GM18519 (cell line): ENCODE measurements around the gene CCDC171.
"Not testable (repeated sequence)": the region's sequence is repeated elsewhere in the genome, so short reads cannot be mapped to it uniquely, and the experiment has no call there.

Experiments used
- ATAC-seq: cut with Tn5 transposase; IDR thresholded peaks from one replicate; pipeline ENCODE4 v1.9.1; 2021; ENCODE audit warnings: mild to moderate bottlenecking, moderate library complexity; ENCODE audit not compliant: unreplicated experiment, low FRiP score

The CCDC171 gene

DNA sequence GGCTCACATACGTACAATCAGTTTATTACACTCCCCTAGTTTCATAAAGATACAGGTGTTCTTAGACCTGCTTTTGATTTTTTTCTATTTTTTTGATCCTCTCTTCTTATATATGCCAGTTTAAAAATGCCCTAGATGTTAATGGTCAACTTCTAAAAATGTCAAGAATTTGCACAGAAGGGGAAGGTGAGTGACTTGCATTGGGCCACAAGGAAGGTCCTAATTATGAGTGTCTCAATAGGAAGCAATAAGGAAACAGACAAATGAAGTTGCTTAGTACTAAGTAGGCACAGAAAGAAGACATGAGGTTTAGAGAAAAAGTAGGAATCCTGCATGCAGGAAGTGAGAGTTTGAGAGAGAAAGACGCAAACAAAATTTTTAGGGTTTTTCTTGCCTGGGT is 3.2 kb upstream of the CCDC171 start:
- ATAC-seq = no peak

DNA sequence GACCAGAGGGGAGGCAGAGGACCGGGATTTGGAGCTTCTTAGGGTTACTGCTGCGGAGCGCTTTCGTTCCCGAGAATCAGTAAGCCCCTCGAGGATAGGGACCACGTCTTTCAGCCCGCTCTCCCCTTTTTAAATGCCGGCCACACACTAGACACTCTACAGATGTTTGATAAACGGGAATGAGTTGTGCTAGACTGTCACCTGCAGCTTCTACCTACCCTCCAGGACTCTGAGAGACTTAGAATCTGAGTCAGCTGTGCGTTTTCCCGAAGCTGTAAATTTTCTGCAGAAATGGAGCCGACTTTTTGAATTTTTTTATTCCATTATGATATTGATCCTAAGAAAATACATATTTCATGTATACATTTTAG is 670 bp downstream of the CCDC171 start:
- ATAC-seq = peak; percentile 3

DNA sequence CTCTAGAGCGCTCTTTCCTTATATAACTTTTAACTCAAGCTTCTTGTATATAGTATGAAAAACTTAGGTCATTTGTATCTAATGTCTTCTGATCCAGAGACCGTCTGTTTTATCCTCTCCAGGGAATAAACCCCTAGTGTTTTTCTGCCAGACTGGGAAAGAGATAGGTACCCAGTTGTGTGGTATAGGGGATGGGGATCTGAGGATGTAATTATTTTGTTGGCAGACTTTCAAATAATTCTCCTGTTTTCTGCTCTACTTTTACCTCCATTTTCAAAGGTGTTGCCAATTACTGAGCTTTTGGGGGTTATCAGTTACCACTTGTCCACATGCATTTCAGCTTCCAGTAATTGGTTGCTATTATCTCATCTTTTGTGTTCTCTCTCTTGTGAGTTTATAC is 17.9 kb downstream of the CCDC171 start:
- no peak for ATAC-seq

DNA sequence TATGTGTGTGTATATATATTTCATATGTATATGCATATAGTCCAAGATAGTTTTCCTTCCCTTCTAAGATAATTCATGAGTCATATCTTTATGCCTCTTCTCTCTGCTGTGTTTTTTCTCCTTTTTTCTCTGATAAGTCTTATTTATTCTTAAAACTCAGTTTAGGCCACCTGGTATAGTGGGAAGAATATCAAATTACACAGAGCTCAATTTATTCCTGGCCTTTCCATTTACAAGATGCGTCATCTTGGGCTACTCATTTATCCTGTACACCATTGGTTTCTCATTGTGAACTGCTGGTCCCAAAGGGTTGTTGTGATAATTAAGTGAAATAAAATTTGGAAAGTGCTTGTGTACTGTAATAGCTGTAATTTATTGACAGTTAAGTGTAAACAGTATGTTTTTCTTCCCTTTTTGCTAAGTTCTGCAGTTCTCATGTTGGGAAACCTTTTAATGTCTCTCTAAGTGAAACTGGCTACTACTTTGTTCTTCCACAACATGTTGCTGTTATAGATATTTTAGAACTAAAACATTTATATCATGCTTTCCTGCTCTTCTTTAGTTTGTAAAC is 19.4 kb downstream of the CCDC171 start:
- ATAC-seq = no peak

DNA sequence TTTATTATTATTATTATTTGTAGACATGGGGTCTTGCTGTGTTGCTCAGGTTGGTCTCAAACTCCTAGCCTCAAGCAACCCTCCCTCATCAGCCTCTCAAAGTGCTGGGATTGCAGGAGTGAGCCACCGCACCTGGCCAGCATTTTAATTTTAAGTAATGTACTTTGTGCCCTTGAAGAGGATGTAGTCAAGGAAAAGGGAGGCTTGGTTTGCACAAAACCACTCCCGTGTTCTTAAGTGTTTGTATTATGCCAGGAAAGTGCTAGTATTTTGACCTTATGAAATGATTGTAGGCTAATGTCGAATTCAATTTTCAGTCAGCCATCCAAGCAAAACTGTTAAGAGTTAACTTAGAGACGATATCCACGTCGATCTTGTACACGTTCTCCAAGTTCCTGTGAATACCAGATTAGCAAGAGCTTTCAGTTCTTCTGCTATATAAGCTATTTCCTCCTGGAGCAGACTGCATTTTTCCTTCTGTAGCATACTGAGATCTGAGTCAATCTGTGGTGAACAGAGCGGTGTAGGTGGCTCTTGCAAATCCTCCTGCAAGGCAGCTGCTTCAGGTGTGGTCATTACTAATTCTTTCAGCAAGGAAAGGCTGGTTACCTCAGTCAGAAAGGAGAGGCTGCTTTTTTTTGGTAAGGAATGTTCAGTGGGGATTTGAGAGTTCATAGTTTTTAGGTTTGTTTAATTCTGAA is 23.7 kb downstream of the CCDC171 start:
- no peak for ATAC-seq

DNA sequence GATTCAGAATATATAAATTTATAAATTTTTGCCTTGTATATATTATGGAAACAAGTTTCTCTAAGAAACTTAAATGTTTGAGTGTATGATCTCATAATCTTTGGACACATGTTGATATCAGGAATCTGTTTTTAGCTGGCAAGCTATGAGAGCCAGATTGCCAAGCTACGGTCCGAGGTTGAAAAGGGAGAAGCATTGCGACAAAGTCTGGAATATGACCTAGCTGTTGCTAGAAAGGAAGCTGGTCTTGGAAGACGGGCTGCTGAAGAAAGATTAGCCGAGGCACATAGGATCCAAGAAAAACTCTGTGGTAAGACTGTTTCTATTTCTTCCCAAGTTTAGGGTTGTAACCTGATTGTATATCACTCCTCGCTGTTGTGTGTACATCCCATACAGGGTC is 25.9 kb downstream of the CCDC171 start:
- ATAC-seq = no peak

DNA sequence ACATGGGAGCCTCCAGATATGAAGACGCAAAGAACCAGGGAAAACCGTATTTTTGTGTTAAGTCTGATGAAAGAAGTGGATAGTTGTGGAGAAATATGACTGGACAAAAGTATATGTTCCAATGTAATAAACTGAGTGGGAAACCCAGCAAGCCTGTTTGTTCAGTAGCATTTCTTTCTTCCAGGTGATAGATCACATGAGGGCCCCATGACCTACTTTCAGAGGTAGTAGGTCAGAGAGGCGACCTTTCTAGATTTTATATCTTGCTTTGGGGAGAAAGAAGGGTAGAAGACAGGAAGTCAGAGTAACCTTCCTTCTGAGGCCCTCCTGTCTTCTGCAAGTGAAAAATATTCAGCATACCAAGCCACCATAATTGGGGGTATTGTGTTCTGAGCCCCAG is 31.5 kb downstream of the CCDC171 start:
- ATAC-seq = no peak

DNA sequence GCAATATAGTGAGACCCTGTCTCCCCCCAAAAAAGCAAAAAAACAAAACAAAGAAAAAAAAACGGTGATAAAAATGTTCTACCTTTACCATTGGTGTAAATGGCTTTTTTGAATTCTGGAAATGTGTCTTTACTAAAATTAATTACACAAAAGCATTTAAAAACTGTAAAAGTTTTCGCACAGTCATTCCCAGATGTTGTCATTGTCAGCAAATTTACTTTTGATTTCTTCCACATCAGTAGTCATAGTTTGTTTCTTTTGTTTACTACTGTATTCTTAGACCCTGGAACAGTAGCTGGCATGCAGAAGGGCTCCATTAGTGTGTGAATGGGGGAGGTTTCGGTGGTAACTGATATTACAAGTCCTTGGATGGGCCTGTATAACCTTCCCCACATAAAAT is 39.5 kb downstream of the CCDC171 start:
- no peak for ATAC-seq

DNA sequence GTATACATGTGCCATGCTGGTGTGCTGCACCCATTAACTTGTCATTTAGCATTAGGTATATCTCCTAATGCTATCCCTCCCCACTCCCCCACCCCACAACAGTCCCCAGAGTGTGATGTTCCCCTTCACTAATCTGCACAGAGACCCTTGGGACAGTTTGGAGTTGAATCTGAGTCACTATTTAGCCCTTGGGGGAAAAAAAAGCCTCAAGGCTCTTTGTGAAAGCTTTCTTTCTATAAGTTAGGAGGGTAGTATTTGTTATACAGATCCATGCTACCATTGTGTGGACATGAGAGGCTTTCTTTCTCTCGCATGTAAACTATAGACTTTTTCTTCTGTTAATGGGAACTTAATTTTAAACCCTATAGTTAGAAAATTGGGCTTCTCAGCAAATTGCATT is 40.1 kb downstream of the CCDC171 start:
- ATAC-seq = not testable (repeated sequence)

DNA sequence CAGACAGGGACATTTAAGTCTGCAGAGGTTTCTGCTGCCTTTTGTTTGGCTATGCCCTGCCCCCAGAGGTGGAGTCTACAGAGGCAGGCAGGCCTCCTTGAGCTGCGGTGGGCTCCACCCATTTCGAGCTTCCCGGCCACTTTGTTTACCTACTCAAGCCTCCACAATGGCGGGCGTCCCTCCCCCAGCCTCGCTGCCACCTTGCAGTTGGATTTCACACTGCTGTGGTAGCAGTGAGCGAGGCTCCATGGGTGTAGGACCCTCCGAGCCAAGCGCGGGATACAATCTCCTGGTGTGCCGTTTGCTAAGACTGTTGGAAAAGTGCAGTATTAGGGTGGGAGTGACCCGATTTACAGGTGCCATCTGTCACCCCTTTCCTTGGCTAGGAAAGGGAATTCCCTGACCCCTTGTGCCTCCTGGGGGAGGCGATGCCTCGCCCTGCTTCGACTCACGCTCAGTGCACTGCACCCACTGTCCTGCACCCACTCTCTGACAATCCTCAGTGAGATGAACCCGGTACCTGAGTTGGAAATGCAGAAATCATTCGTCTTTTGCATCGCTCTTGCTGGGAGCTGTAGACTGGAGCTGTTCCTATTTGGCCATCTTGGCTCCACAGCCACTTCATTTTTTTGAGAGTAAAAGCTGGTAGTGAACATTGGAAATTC is 48.0 kb downstream of the CCDC171 start:
- ATAC-seq = not testable (repeated sequence)

DNA sequence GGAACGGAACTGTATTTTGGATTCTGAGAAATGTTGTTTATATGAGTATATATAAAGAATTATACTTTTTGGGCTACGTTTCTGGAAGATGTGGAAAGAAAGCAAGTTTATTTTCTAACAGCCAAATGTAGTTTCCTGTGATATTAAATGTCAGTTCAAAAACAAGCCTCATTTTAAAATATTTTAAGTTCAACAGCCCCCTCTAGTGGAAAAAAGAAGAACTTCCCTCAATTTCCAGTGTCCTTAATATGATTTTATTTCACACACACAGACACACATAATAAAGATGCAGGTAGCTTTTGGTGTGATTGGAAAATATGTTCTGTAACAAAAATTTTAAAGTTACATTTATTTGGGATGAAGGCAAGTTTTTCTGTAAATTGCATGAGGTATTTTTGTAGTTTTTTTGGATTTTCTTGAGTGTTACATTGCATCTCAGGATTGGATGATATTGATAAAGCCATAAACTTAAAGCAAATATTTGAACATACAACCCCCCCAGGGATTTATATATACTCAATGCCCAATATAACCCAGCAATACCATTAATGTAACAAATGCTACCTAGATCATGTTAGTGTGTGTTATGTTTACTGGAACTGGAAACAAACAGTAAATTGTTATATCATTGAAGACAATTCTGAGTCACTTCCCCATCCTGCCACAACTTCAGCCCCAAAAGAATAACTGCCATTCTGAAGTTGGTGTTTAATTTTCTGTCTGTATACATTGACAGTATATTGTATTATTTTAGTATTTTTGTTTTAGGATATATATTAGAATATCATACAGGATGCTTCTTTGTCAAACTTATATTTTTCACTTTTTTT is 54.0 kb downstream of the CCDC171 start:
- no peak for ATAC-seq

DNA sequence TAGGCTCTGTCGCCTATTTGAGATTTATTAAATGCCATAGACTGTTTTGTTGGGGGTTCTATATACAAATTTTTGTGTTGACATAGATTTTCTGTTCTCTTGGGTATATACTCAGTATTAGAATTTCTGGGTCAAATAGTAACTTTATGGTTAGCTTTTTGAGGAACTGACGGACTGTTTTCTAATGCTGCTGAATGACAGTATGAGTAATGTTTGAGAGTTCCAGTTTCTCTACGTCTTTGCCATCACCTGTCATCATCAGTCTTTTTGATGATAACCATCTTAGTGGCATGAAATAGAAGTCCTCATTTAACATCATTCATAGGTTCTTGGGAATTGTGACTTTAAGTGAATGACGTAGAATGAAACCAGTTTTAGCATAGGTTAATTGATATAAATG is 60.1 kb downstream of the CCDC171 start:
- peak; percentile 73 for ATAC-seq

DNA sequence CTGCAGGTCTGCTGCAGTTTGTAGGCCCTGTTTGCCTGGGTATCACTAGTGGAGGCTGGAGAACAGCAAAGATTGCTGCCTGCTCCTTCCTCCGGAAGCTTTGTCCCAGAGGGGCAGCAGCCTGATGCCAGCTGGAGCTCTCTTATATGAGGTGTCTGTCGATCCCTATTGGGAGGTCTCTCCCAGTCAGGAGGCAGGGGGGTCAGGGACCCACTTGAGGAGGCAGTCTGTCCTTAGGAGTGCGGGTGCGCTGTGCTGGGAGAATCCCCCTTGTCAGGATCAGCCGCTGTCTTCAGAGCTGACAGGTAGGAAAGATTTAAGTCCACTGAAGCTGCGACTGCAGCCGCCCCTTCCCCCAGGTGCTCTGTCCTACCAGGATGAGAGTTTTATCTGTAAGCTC is 64.9 kb downstream of the CCDC171 start:
- no peak for ATAC-seq

DNA sequence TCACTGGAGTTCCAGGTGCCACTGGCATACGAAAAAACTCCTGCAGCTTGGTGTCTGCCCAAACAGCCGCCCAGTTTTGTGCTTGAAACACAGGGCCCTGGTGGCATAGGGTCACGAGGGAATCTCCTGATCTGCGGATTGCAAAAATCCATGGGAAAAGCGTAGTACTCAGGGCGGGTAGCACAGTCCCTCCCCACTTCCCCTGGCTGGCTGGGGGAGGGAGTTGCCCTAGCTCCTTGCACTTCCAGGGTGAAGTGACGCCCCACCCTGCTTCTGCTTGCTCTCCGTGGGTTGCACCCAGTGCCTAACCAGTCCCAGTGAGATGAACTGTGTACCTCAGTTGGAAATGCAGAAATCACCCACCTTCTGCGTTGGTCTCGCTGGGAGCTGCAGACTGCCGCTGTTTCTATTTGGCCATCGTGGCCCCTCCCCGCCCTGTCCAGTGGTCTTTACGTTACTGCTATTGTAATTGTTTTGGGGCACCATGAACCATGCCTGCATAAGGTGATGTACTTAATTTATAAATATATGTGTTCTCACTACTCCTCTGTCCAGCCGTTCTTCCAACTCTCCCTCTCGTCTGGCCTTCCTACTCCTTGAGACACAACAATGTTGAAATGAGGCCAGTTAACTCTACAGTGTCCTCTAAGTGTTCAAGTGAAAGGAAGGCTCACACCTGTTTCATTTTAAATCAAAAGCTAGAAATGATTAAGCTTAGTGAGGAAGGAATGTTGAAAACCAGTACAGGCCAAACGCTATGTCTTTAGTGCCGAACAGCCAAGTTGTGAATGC is 65.9 kb downstream of the CCDC171 start:
- no peak for ATAC-seq

DNA sequence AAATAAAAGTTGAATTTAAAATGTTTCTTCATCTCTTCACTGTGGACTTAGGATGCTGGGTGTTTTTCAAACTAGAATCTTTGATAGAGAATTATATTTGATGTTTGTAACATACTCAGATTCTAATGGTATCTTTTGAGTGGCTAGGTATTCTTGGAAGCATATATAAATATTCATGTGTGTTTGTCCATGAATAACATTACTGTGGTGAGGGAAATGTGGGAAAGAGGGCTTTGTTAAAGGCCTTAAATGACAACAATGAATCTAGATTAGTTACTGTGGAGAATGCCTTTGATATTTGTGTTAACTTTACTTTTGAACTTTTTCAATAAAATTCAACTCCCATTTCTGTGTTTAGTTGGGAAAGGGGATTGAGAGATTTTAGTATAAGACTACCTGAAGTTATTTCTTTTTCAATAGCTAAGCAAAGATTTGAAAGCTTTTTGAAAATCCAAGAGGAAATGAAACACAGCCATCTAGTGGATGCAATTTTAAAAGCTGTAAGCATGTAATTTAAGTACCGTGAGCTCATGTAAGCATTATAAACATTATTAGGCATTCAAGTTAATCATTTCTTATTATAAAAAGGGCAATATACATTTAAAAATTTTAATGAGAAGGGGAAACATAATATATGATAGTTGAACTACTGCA is 69.6 kb downstream of the CCDC171 start:
- ATAC-seq = no peak

DNA sequence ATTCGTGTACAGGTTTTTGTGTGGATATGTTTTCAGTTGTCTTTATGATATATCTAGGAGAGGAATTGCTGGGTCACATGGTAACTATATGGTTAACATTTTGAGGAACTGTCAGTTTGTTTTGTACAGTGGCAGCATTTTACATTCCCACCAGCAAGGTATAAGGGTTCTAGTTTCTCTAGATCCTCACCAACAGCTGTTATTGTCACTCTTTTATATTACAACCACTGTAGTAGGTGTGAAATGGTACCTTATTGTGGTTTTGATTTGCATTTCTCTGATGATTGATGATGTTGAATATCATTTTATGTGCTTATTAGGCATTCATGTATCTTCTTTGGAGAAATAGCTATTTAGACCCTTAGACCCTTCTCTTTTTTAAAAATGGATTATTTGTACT is 82.9 kb downstream of the CCDC171 start:
- ATAC-seq = no peak

DNA sequence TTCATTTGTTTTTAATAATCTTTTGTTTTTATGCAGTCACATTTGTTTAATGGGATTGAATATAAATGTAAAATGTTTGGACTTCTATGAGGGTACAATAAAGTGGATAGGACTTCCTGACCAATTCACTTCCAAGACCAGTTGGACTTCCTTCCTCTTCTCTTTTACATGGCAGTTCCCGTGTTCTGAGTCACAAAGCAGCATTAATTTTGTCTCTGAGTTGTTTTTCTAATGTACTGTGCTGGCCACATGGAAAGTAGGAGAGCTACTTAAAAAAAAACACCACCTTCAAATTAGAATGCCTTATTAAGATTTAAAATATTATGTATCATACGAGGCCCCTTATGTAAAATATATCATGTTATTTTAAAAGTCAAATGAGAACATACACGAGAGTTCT is 87.3 kb downstream of the CCDC171 start:
- no peak for ATAC-seq

DNA sequence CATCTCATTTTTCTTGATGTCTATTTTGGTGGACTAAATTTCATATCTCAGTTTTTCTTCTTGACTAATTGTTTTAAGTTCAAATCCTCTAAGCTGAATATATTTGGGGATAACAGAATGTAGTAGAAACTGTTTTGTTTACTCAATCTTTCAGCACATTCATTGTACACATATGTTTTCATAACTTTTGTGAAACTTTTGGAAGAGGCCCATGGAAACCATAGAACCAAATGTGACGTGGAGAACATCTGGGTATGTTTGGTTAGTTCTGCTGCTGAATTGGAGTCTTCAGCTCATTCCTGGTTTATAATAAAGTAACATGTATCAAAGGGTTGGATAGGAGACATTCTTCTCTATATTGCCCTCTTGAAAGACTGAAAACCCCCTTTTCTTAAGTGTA is 88.4 kb downstream of the CCDC171 start:
- ATAC-seq = no peak

DNA sequence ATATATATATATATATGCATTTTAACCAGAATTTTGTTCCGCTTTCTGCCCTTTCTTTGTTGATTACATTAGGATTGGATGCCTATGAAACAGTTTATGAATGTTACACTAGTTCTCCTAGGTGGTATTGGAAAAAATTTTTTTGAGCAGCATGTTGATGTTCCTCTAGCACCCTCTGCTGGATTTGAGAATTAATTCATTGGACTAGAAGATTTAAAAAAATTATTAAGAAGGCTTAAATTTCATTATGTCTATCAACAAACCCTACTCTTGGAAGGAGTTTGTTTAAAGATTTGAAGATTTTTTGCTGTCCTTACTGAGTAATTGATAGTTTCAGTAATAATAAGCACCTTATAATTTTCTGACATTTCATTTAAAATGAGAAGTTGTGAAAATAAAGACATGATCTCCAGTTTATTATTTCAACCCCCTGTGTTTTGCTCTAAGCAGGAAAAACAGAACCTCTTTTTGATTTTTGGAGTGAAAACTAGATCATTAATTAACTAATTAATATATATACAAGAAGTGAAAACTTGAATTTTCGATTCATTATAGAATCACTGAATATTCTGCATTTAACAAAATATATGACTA is 89.6 kb downstream of the CCDC171 start:
- no peak for ATAC-seq

DNA sequence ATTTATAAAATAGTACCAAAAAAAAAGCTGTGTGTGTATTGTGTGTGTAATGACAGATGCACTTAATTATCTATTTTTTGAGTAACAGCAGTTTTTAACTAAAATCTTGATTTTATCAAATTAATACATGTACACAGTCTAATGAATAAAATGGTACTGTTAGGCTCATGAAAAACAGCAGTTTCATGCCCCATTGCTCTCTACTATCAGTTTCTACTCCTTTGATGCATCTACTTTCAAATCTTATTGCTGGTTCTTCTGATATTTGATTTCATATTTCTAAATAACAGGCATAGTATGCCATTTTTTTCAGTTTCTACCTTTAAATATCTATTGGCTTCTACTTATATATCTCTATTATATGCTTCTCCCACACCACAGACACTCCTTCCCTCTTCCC is 117.4 kb downstream of the CCDC171 start:
- no peak for ATAC-seq
